GM18909 (cell line): ENCODE results near the gene NFASC.

Experiments used
- ATAC-seq: cut with Tn5 transposase; IDR thresholded peaks from one replicate; pipeline ENCODE4 v1.9.1; 2021; ENCODE audit warnings: mild to moderate bottlenecking; ENCODE audit not compliant: unreplicated experiment, poor library complexity

NFASC gene

GRCh38 chr1:204924013-204924759 is 53.5 kb downstream of the NFASC start:
- ATAC-seq = no peak

DNA sequence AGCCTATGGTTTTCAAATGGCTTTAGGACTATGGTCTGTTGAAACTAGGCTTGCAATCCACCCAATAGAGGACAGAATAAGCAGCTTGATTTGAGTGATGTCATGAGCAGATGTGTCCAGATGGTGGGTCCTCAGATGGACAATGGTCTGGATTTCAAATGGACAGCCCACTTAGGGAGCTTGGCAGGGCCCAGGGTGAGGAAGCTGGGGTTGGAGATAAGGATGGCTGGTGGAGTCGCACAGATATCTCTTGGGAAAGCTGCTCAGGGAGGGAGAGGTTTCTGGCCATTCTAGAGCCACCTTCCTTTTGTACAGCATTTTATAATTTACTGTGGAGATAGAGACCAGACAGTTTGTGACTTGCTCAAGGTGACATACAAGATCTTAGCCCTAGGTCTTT is 55.0 kb downstream of the NFASC start:
- no peak for ATAC-seq

- no peak for ATAC-seq
These were observed 57.3 kb downstream of the NFASC start for GRCh38 chr1:204927673-204928641.

DNA sequence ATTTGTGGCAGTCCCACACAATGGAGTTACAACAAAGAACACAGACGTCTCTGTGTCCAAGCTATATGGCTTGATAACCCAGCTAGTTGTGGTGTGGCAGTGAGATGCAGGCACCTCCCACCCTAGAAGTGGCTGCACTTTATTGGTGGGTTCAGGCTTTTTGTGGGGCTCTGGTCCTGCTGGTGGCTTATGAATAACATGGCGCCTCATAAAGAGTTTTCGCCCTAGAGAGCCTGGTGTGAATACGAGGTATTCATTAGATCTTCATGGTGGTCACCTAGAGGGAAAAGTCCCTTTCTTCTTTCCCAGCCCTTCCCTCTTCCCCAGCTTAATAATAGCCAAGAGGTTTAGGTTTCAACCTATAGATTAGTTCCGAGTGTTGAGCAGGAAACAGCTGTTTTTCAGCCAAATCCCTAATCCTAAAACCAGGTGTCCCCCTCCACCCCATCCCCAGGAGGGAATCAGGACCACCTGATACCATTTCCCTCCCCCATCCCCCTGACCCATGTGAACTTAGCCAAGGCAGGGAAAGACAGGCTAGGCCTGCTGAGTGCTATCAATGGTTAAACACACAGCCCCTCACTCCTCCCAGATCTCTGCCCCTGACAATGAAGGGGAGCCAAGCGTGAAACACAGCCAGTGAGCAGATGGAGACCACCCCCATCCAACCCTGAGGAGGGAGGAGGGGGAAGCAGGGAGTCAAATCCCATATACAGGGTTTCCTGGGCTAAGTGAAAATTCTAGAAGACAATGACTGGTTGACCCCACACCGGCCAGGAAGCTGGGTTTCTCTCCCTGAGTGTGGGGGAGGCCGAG is 58.2 kb downstream of the NFASC start:
- no peak for ATAC-seq

- ATAC-seq = no peak
These were observed 59.0 kb downstream of the NFASC start for GRCh38 chr1:204929487-204930154.

GRCh38 chr1:204930155-204930523 is 59.5 kb downstream of the NFASC start:
- ATAC-seq = no peak

- ATAC-seq = no peak
These were observed 60.7 kb downstream of the NFASC start for GRCh38 chr1:204931313-204931712.

DNA sequence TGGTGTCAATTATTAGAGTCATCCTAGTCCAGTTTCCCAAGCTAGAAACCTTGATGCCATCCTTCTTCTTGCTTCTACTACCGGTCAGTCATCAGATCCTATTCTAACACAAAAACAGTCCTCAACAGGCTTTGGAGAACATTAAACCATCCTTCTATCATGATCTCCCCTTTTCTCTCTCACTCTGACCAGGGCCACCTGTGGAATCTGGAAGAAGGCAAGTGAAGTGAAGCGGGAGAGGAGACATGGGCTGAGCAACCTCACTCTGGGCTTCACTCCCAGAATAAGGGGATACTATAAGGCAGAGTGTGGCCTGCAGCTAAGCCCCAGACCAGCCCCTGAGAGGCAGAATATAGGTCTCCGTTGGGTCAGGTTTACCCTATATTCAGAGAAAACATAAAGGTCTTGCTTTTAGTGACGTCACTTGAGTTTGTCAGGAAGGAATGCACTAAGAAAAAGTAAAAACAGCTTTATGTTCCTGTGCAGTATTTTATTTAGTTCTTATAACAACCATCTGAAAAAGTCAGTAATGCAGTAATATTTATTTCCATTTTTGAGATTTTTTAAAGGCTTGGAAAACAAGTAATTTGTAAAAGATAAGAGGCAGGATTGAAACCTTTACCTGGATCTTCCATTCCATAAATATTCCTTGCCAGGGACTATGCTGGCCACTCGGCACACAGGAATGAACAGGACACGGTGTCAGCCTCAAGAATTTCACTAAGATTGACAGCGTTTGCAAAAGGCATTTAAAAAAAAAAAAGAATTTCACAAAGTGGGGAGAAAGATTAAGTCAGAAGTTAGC is 61.3 kb downstream of the NFASC start:
- ATAC-seq = no peak

DNA sequence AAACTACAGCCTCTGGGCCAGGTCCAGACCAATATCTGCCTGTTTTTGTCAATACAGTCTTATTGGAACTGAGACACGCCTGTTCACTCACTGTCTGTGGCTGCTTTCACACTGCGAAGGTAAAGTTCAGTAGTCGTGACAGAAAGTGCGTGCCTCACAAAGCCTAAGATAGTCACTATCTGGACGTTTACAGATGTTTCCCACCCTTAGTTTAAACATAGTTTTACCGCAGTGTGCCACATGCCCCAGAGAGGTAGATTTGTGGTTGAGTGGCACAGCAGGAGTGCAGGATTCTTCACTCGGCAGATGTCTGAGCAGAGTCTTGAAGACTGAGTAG is 61.9 kb downstream of the NFASC start:
- no peak for ATAC-seq

DNA sequence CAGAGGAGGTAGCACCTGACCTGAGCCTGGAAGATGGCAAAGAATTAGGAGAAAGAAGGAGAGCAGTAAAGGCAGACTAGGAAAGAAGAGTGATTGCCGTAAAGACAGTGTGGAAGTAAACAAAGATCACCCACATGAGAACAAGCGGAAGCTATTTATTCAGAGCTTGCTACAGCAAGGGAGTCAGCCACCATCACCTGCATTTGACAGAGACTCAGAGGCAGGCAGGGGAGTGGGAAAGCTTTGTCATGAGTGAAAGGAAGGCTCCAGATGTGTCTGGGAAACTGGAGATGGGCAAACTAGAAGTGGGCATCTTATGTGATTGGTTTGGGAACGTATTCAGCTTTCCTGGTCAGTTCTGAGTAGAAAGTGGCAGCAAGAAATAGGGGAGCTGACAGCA is 64.5 kb downstream of the NFASC start:
- ATAC-seq = no peak

- ATAC-seq = no peak
These were observed 66.1 kb downstream of the NFASC start for GRCh38 chr1:204936765-204937164.

DNA sequence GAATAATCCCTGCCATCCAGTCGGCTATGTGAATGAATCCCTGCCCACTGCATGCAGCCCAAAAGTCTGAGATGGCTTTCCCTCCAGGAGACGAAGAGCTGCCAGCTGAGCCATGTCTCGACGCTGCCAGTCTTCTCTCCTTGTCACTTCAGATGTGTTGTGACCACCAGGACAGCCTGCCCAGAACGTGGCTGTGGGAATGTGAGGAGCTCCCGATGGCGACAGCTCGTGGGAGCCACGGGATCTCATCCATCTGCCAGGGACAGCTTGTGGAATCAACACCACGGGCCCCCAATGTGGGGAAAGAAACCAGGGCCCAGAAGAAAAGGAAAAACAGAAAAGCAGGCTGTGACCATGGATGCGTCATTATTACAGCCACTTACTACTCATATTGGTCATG is 67.2 kb downstream of the NFASC start:
- ATAC-seq = no peak

DNA sequence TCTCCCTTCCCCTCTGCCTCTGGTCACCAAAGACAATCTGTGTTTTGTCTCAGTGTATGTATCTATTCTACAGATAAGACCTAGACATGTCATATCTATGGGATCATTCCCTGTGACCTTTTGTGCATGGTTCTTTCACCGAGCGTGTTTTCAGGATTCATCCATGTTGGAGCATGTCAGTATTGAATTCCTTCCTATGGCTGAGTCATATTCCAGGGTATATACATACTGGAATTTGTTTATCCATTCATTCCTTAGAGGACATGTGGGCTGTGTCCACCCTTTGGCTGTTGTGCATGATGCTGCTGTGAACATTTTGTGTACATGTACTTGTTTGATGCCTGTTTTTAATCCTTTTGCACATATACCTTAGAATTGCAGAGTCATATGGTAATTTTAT is 69.9 kb downstream of the NFASC start:
- no peak for ATAC-seq

GRCh38 chr1:204941421-204942338 is 71.0 kb downstream of the NFASC start:
- ATAC-seq = no peak

DNA sequence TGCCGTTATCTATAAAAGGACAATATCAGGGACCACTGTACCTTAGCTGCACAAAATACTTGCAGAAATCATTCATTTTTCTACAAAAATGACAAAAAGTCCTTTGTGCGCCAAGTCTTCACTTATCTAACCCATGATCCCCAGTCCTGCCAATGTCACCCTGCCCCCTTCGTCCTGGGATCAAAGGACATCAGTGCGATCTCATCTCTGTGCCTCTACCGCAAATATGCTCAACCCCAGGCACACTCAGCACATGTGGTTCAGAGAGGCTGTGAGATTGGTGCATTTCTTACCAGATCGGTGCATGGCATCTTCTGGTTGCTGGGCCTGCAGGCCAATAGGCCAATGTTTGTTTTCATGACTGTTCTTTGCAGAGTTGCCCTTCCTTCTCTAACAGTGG is 72.8 kb downstream of the NFASC start:
- ATAC-seq = no peak

DNA sequence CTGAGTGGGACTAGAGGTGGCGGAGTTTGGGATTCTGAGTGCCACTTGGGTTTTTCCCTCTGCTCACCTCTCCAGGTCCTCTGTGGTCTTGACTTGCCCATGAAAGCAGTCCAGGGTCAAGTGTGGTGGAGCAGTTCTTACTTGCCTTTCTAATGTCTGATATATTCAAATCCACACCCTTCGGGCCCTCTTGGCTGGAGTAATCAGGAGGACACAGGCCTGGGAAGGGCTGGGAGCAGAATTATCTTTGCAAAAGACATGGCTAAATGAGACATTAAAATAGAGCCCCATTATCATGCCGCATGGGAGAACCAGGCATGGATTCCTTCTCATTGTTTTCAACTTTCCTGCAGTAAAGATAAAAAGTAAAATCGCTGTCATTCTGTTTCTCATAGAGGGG is 74.0 kb downstream of the NFASC start:
- ATAC-seq = no peak

- ATAC-seq = no peak
These were observed 74.9 kb downstream of the NFASC start for GRCh38 chr1:204945565-204945977.

GRCh38 chr1:204946640-204947039 is 76.0 kb downstream of the NFASC start:
- no peak for ATAC-seq
